ENCODE measurements around the gene ELL.

DNA sequence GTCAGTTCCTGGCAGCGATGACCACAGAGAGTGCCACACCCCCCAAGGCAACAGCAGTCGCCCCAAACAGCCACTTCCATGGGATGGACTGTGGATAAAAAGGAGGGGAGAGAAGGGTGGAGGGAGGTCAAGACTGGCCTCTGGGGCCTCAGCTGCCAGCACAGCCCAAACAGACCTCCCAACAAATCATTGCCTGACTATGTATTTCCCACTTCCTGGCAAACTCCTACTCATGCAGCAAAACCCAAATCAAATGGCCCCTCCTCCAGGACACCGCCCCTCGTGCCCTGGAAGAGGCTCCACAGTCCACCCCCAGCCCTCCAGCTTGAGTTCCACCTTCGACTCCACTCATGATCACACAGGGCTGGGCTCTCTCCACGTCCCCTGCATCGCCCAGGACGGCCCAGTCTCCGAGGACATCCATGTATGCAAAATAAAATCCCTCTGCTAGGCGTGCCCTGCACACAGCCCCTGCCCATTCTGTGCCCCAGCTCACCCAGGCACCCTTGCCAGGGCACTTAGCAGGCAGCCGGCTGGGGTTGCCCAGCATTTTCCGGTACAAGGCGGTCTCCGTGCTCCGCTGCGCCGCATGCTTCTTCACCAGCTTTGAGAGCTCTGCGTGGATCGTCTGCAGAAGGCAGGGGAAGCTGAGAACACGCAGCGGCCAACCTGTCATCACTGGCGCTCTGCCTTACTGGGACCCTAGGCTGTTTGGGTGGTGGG, 10.5 kb upstream of the ELL start:
- TF ChIP-seq, protein P1, sequence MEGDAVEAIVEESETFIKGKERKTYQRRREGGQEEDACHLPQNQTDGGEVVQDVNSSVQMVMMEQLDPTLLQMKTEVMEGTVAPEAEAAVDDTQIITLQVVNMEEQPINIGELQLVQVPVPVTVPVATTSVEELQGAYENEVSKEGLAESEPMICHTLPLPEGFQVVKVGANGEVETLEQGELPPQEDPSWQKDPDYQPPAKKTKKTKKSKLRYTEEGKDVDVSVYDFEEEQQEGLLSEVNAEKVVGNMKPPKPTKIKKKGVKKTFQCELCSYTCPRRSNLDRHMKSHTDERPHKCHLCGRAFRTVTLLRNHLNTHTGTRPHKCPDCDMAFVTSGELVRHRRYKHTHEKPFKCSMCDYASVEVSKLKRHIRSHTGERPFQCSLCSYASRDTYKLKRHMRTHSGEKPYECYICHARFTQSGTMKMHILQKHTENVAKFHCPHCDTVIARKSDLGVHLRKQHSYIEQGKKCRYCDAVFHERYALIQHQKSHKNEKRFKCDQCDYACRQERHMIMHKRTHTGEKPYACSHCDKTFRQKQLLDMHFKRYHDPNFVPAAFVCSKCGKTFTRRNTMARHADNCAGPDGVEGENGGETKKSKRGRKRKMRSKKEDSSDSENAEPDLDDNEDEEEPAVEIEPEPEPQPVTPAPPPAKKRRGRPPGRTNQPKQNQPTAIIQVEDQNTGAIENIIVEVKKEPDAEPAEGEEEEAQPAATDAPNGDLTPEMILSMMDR (IDR thresholded peaks at IDR 0.05): no peak
- TF ChIP-seq POLR2A (IDR thresholded peaks at IDR 0.05): no peak

All from esophagus squamous epithelium (tissue), 4 donors.